HL-60 (cell line): ENCODE measurements around the gene NCOR1.
"Not testable (repeated sequence)": the region's sequence is repeated elsewhere in the genome, so short reads cannot be mapped to it uniquely, and the experiment has no call there.

Source experiments
- DNase-seq, 2 experiments: peaks; one replicate each; pipeline ENCODE4 v3.0.0-alpha.2; 2010 to 2020; ENCODE audit warnings: low read depth in 1 of 2, low spot score in 1 of 2
- H3K27ac ChIP-seq: fragments of 250-450 bp; sonication (Bioruptor Pico); replicated peaks from 2 replicates; pipeline ENCODE4 v1.5.1; 2020; ENCODE audit warnings: mild to moderate bottlenecking, moderate library complexity
- H3K27me3 ChIP-seq: fragments of 250-450 bp; sonication (Bioruptor Pico); 2 replicates; pipeline ENCODE4 v1.5.1; 2021; ENCODE audit warnings: mild to moderate bottlenecking, moderate library complexity; ENCODE audit not compliant: insufficient read depth, poor library complexity, severe bottlenecking
- H3K4me3 ChIP-seq: replicated peaks from 2 replicates; pipeline ENCODE4 v1.5.1; 2011; ENCODE audit warnings: mild to moderate bottlenecking, control low read depth, low read length; ENCODE audit not compliant: insufficient read depth
- CTCF ChIP-seq: IDR thresholded peaks from one replicate; pipeline ENCODE4 v1.5.1; 2011; ENCODE audit warnings: low read length, control low read depth, inconsistent platforms; ENCODE audit not compliant: insufficient read depth
- GABPA ChIP-seq: IDR thresholded peaks from 2 replicates; pipeline ENCODE4 v1.6.1; 2012; ENCODE audit warnings: low read depth
- POLR2AphosphoS5 ChIP-seq: IDR thresholded peaks from 2 replicates; pipeline ENCODE4 v1.6.1; 2012; ENCODE audit warnings: low read depth
- SPI1 ChIP-seq: IDR thresholded peaks from 2 replicates; pipeline ENCODE4 v1.6.1; 2012; ENCODE audit warnings: low read depth, mild to moderate bottlenecking, borderline replicate concordance
- TF ChIP-seq, protein P1 (sequence below): IDR thresholded peaks from 2 replicates; pipeline ENCODE4 v1.6.1; 2012; ENCODE audit warnings: low read depth; ENCODE audit not compliant: insufficient replicate concordance

The NCOR1 gene

DNA sequence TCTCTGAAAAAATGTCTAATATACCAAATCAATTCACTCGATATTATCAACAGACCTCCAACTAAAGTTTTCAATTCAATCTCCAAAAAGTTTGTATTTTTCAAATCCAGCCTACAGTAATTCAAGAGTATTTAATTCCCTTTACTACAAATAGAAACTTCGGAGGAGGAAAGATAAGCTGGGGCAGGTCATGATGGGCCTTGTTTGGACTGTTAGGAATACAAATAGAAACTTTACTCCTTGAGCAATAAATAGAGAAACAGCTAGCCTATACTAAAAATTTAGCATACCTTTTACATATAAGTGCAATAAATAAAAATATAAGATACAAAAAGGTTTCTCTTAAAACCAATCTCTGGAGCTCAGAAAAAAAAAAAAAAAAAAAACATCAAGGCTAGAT is 98.2 kb downstream of the NCOR1 start:
- TF ChIP-seq SPI1 (no peak), POLR2AphosphoS5 (no peak), GABPA (no peak), CTCF (no peak)
- TF ChIP-seq, protein P1, sequence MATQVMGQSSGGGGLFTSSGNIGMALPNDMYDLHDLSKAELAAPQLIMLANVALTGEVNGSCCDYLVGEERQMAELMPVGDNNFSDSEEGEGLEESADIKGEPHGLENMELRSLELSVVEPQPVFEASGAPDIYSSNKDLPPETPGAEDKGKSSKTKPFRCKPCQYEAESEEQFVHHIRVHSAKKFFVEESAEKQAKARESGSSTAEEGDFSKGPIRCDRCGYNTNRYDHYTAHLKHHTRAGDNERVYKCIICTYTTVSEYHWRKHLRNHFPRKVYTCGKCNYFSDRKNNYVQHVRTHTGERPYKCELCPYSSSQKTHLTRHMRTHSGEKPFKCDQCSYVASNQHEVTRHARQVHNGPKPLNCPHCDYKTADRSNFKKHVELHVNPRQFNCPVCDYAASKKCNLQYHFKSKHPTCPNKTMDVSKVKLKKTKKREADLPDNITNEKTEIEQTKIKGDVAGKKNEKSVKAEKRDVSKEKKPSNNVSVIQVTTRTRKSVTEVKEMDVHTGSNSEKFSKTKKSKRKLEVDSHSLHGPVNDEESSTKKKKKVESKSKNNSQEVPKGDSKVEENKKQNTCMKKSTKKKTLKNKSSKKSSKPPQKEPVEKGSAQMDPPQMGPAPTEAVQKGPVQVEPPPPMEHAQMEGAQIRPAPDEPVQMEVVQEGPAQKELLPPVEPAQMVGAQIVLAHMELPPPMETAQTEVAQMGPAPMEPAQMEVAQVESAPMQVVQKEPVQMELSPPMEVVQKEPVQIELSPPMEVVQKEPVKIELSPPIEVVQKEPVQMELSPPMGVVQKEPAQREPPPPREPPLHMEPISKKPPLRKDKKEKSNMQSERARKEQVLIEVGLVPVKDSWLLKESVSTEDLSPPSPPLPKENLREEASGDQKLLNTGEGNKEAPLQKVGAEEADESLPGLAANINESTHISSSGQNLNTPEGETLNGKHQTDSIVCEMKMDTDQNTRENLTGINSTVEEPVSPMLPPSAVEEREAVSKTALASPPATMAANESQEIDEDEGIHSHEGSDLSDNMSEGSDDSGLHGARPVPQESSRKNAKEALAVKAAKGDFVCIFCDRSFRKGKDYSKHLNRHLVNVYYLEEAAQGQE: no peak
- H3K4me3 ChIP-seq: no peak overlapping the region
- no peak for DNase-seq
- no peak overlapping the region for H3K27ac ChIP-seq
- H3K27me3 ChIP-seq: no peaks in the 10 kb centered on the region

- not testable (repeated sequence) for H3K27ac ChIP-seq, DNase-seq, H3K4me3 ChIP-seq, H3K27me3 ChIP-seq
Observed at GRCh38 chr17:16115077-16115698, 100.1 kb downstream of the NCOR1 start.

- Histone ChIP-seq H3K27ac (no peak overlapping the region), H3K27me3 (no peaks in the 10 kb centered on the region)
Observed at GRCh38 chr17:16108871-16109270, 106.5 kb downstream of the NCOR1 start.

More at GRCh38 chr17:16108871-16109270, 106.5 kb downstream of the NCOR1 start:
- no peak overlapping the region for H3K4me3 ChIP-seq
- DNase-seq: no peak
- no peak for TF ChIP-seq CTCF
- no peak for TF ChIP-seq SPI1
- TF ChIP-seq, protein P1: no peak
- TF ChIP-seq GABPA: no peak
- TF ChIP-seq POLR2AphosphoS5: no peak
